Measurements from ENCODE around the gene GNE.
A peak's percentile ranks its signal among the peaks of the same experiment; 100 is the strongest.

GNE gene, protein sequence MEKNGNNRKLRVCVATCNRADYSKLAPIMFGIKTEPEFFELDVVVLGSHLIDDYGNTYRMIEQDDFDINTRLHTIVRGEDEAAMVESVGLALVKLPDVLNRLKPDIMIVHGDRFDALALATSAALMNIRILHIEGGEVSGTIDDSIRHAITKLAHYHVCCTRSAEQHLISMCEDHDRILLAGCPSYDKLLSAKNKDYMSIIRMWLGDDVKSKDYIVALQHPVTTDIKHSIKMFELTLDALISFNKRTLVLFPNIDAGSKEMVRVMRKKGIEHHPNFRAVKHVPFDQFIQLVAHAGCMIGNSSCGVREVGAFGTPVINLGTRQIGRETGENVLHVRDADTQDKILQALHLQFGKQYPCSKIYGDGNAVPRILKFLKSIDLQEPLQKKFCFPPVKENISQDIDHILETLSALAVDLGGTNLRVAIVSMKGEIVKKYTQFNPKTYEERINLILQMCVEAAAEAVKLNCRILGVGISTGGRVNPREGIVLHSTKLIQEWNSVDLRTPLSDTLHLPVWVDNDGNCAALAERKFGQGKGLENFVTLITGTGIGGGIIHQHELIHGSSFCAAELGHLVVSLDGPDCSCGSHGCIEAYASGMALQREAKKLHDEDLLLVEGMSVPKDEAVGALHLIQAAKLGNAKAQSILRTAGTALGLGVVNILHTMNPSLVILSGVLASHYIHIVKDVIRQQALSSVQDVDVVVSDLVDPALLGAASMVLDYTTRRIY

DNA sequence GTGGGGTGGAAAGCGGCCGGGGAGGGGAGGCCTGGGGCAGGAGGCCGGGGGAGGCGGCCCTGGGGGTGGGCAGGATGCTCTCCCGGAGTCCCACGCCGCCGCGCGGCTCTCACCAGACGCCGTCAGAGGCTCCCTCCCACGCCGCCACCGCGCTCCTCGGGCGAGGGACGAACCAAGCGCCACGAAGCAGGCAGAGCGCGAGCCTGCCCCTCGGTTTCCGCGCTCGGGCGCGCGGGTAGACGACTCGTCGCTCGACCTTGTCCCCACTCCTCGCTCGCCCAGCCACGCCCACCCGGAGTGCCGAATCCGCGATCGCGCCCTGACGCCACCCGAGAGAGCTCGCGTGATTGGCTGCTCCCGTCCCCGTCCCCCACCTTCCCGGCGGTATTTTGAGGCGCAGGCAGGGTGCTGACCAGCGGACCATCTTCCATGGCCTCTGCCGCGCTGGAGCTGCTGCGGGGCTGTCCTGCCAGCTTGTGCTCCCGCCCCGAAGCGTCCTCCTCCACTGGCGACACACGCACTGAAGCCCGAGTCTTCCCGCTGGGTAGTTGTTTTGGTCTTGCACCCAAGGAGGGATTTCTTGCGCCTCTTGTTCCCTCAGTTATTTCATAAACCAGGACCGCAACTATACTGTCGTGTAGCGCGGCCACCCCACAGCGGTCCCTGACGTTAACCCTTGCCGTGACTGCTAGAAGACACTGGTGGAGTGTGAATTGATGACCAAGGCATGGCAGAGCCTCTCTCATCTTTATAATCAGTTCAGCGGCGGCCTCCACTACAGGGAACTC is at the start of gene GNE:
TSS of gene GNE (minus strand) at position 241 of the 788 bp plus-strand sequence. CDS start 9,093 bp downstream, outside the sequence.
- no peak for TF ChIP-seq NFIC (IDR thresholded peaks at IDR 0.05)
- TF ChIP-seq EGR1 (IDR thresholded peaks at IDR 0.05), result peak; percentile 42; the same call in 1 of the 2 replicates
- no peak for TF ChIP-seq EP300 (IDR thresholded peaks at IDR 0.05; ENCODE audit: borderline replicate concordance)
- TF ChIP-seq CREB1 (IDR thresholded peaks at IDR 0.05; ENCODE audit: low read depth), result peak; percentile 60
- TF ChIP-seq, protein P1, sequence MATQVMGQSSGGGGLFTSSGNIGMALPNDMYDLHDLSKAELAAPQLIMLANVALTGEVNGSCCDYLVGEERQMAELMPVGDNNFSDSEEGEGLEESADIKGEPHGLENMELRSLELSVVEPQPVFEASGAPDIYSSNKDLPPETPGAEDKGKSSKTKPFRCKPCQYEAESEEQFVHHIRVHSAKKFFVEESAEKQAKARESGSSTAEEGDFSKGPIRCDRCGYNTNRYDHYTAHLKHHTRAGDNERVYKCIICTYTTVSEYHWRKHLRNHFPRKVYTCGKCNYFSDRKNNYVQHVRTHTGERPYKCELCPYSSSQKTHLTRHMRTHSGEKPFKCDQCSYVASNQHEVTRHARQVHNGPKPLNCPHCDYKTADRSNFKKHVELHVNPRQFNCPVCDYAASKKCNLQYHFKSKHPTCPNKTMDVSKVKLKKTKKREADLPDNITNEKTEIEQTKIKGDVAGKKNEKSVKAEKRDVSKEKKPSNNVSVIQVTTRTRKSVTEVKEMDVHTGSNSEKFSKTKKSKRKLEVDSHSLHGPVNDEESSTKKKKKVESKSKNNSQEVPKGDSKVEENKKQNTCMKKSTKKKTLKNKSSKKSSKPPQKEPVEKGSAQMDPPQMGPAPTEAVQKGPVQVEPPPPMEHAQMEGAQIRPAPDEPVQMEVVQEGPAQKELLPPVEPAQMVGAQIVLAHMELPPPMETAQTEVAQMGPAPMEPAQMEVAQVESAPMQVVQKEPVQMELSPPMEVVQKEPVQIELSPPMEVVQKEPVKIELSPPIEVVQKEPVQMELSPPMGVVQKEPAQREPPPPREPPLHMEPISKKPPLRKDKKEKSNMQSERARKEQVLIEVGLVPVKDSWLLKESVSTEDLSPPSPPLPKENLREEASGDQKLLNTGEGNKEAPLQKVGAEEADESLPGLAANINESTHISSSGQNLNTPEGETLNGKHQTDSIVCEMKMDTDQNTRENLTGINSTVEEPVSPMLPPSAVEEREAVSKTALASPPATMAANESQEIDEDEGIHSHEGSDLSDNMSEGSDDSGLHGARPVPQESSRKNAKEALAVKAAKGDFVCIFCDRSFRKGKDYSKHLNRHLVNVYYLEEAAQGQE (IDR thresholded peaks at IDR 0.05; ENCODE audit: low read depth), result peak; percentile 45; the same call in 1 of the 2 replicates
- peak; percentile 86 for TF ChIP-seq TAF1 (IDR thresholded peaks at IDR 0.05; ENCODE audit: low read depth)
- TF ChIP-seq, protein P2, sequence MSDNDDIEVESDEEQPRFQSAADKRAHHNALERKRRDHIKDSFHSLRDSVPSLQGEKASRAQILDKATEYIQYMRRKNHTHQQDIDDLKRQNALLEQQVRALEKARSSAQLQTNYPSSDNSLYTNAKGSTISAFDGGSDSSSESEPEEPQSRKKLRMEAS (IDR thresholded peaks at IDR 0.05), result peak; percentile 65
- TF ChIP-seq RAD21 (IDR thresholded peaks at IDR 0.05; ENCODE audit: low read depth), result no peak; the same call in 1 of the 2 replicates
- TF ChIP-seq YY1 (IDR thresholded peaks at IDR 0.05; ENCODE audit: low read depth), result peak; percentile 74
- TF ChIP-seq ZBTB7A (IDR thresholded peaks at IDR 0.05; ENCODE audit: low read depth), result no peak
- TF ChIP-seq, protein P3, sequence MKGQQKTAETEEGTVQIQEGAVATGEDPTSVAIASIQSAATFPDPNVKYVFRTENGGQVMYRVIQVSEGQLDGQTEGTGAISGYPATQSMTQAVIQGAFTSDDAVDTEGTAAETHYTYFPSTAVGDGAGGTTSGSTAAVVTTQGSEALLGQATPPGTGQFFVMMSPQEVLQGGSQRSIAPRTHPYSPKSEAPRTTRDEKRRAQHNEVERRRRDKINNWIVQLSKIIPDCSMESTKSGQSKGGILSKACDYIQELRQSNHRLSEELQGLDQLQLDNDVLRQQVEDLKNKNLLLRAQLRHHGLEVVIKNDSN (IDR thresholded peaks at IDR 0.05), result no peak; the same call in 1 of the 2 replicates
- TF ChIP-seq CEBPB (IDR thresholded peaks at IDR 0.05), result no peak
- peak; percentile 58 for TF ChIP-seq TEAD4 (IDR thresholded peaks at IDR 0.05)
- TF ChIP-seq FOXM1 (IDR thresholded peaks at IDR 0.05; ENCODE audit: borderline replicate concordance, low read depth), result no peak
- TF ChIP-seq TCF12 (IDR thresholded peaks at IDR 0.05; ENCODE audit: low read depth), result peak; percentile 64; the same call in 1 of the 2 replicates

DNA sequence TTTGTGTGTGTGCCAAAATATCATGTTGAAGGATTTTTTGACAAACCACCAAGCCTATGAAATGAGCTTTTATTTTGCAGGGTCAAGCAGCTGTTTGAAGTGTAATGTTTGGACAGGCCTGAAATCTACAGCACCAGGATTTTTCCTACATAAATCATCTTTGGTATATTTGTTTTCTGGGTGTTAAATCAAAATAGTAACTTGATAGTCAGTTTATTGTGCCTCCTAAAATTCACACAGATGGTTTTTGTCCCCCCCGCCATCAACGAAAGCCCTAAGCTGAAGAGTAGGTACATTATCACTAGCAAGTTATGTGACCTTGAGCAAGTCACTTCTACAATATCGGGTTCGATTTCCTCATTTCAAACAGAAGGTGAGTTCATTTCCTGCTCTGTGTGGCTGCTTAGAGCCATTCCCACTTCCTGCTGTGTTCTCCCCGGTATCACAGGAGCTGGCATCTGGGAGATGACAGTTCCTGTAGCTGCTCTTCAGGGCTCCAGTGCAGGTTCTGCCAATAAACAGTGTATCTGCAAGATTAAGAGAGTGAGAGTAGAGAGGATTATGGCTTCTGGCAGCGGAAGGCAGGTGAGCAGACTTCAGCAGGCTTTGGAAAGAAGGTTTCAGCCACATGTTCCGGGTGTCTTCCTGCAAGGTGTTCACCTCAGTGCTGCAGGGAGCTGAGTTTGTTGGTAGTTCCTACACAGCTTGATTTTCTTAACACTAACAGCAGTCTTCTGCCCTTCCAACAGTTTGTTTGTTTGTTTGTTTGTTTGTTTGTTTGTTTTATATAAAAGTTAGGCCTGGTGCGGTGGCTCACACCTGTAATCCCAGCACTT is 48.4 kb upstream of the GNE start:
- TF ChIP-seq NFIC (IDR thresholded peaks at IDR 0.05) (no peak), TCF12 (IDR thresholded peaks at IDR 0.05; ENCODE audit: low read depth) (no peak), TEAD4 (IDR thresholded peaks at IDR 0.05) (no peak), ZBTB7A (IDR thresholded peaks at IDR 0.05; ENCODE audit: low read depth) (no peak), CREB1 (IDR thresholded peaks at IDR 0.05; ENCODE audit: low read depth) (no peak), FOXM1 (IDR thresholded peaks at IDR 0.05; ENCODE audit: borderline replicate concordance, low read depth) (no peak), YY1 (IDR thresholded peaks at IDR 0.05; ENCODE audit: low read depth) (no peak), EGR1 (IDR thresholded peaks at IDR 0.05) (no peak), CEBPB (IDR thresholded peaks at IDR 0.05) (no peak), TAF1 (IDR thresholded peaks at IDR 0.05; ENCODE audit: low read depth) (no peak), EP300 (IDR thresholded peaks at IDR 0.05; ENCODE audit: borderline replicate concordance) (no peak), RAD21 (IDR thresholded peaks at IDR 0.05; ENCODE audit: low read depth) (no peak)
- TF ChIP-seq, protein P1 (IDR thresholded peaks at IDR 0.05; ENCODE audit: low read depth), result no peak
- TF ChIP-seq, protein P2 (IDR thresholded peaks at IDR 0.05), result no peak
- TF ChIP-seq, protein P3 (IDR thresholded peaks at IDR 0.05), result no peak

DNA sequence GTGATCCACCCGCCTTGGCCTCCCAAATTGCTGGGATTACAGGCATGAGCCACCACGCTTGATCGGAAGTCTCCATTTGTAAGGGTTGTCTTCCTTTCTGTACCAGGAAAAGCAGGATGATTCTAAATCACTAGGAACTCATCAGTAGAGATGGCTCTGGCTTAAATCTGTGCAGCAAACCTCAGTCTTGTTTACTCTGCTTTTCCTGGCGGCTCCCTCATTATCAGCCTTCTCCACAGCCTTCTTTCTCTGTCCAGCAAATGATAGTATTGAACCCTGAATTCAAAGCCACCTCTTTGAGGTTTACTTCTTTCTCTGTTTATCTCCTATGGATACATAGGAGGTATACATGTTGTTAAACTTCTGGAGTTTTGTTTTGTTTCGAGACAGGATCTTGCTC is 43.0 kb upstream of the GNE start:
- TF ChIP-seq TEAD4 (IDR thresholded peaks at IDR 0.05) (no peak), ZBTB7A (IDR thresholded peaks at IDR 0.05; ENCODE audit: low read depth) (no peak), YY1 (IDR thresholded peaks at IDR 0.05; ENCODE audit: low read depth) (no peak), NFIC (IDR thresholded peaks at IDR 0.05) (no peak), RAD21 (IDR thresholded peaks at IDR 0.05; ENCODE audit: low read depth) (no peak), EP300 (IDR thresholded peaks at IDR 0.05; ENCODE audit: borderline replicate concordance) (no peak), TCF12 (IDR thresholded peaks at IDR 0.05; ENCODE audit: low read depth) (no peak), FOXM1 (IDR thresholded peaks at IDR 0.05; ENCODE audit: borderline replicate concordance, low read depth) (no peak), CREB1 (IDR thresholded peaks at IDR 0.05; ENCODE audit: low read depth) (no peak), TAF1 (IDR thresholded peaks at IDR 0.05; ENCODE audit: low read depth) (no peak), CEBPB (IDR thresholded peaks at IDR 0.05) (no peak)
- TF ChIP-seq, protein P2 (IDR thresholded peaks at IDR 0.05), result no peak
- TF ChIP-seq, protein P1 (IDR thresholded peaks at IDR 0.05; ENCODE audit: low read depth), result no peak
- TF ChIP-seq, protein P3 (IDR thresholded peaks at IDR 0.05), result no peak
